HG03571 (cell line): ENCODE data around the gene IGF2BP2.
"Not testable (repeated sequence)": the region's sequence is repeated elsewhere in the genome, so short reads cannot be mapped to it uniquely, and the experiment has no call there.

ENCODE experiments used
- ATAC-seq: cut with Tn5 transposase; IDR thresholded peaks from one replicate; pipeline ENCODE4 v1.9.1; 2021; ENCODE audit not compliant: unreplicated experiment

IGF2BP2 gene

DNA sequence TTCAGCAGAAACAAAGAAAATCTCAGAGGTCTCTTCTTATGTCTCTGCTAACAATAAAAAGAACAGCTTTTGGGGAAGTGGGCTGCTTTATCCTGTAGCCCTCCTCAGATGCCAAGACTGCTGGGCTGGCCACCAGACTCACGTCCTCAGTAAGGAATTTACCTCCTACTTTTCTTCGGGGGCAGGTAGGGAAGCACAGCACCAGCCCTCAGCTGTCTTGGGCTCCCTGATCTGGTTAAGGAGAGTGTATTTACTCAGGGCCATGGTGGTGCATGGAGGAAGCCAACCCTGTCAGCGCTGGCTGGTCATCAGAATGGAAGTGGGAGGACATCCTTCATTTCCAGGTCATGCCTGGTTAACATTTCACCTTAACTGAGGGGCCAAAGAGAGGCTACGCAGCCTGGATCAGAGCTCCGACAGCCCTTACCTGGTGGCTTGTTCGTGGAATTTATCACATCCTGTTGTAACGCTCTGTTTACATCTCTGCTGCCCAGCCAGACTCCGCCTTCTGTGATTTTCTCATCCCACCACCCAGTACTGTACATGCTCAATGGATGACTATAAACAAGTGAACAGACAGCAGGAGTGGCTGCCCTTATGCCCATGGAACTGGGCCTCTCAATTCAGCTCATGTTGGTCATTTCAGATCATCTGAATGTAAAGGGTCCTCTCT, 108.3 kb downstream of the IGF2BP2 start:
- ATAC-seq = no peak

DNA sequence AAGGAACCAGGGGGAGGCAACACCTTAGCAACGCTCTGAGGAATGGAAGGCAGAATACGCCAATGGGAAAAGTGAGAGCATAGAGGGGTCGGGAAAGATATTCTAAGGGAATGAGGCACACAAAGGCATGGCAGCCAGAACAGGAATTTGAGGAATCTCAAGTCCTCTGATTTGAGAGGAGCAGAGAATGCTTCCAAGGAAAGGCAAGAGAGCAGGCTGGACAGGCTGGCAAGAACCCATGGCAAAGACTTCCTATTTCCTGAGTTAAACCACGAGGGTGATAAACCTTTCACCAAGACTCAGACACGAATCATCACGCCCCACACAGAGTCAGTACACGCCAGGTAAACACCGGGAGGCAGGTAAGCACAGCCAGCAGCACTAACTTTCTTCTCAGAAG, 109.8 kb downstream of the IGF2BP2 start:
- no peak for ATAC-seq

DNA sequence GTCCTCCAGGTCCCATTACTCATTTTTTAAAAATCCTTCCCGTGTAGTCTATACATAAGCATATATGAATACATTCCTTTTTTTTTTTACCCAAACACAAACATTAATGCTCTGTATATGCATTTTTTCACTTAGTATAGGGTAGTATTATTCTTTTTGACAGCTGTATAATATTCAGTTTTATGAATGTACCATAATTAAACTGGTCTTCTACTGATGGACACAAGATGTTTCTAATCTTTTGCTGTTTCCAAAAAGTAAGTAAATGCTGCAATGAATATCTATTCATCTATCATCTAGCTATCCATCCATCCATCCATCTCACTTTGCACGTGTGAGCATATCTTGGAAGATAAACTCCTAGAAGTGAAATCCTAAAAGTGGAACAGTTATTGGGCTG, 110.8 kb downstream of the IGF2BP2 start:
- ATAC-seq = no peak

DNA sequence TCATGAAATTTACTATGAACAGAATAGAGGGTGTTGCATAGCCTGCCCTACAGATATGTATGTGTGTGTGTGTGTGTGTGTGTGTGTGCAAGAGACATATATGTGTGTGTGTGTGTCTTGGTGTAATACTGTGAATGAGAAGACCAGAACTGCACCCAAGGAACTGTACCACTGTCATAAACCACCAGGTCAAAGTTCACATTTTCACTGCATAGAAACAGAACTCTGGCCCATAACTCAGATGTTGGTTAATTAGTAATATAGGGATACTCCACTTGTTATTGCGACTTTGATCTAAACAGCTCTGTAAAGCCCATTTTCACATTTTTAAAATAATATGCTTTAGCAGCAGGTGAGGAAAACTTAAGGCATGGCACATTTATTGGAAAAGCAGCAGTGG, 111.8 kb downstream of the IGF2BP2 start:
- ATAC-seq = no peak

DNA sequence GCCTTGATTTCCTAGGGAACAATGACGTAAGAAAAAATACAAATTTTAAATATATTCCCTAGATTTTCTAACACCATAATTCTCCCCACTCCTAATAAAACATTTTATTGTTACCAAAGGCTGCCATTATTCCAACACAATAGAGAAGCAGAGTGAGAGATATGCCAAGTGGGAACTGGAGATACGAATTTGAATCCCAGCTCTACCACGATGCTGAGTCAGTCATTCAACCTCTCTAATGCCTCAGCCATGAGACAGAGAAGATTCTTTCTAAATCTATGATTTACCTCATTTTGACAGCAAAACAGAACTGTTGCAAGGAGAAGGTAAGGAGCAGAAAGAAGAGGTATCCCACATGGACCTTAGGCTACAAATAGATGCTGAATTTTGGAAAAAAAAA, 112.5 kb downstream of the IGF2BP2 start:
- ATAC-seq = no peak

DNA sequence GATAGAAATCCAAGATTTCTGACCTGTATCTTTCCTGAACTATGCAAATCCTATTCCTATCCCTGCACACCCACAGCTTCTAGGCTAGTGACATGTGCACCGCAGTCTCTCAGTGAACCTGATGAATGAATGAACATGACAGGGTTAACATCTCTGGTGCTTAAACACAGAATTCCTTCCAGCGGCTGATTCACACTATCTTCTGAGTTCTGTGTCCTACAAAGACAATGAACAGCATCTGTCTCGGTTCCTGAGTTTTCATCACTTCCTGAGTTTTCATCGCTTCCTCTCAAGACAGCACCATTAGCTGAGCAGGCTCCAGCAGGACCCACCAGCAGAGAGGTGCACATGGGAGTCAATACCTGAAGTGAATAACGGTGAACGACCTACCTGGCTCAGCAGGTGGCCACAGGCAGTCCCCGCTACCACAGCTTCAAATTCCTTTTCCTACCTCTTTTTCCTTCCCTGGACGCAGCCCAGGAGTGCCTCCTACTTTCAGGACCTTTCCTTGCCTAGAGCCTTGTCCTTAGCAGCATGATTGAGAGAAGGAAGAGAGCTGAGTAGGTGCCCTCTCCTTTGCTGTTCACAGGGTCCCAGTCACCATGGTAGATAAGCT, 113.5 kb downstream of the IGF2BP2 start:
- ATAC-seq = no peak

DNA sequence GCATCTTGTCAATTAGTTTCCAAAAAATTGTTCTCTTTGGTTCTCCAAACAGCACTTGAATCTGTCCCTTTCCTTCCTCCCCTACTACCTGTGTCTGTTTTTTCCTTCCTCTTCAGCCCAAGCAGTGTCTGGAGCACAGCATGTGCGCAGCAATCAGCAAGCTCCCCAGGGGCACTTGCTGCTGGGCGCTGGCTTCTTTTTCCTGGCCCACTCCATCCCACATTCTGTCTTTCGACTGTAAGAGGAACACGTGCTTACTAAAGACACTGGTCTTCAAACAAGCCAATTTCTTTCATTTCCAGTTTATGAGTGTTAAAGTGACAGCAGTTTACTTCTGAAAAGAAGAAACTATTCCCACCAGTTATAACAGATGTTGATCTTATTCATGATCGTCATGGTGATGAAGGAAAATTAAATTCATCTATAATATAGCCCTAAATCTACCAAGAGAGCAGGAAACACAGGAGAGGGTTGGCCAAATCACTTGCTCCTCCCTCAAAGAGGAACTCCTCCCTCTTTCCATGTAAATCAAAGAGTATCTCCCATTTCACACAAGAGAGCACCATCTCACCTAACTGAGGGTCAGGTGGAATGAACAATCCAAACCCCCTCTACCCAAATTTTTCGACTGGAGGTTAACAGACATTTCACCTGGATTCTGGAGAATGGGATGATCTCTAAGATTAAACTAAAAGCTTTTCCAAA, 115.4 kb downstream of the IGF2BP2 start:
- ATAC-seq = no peak

DNA sequence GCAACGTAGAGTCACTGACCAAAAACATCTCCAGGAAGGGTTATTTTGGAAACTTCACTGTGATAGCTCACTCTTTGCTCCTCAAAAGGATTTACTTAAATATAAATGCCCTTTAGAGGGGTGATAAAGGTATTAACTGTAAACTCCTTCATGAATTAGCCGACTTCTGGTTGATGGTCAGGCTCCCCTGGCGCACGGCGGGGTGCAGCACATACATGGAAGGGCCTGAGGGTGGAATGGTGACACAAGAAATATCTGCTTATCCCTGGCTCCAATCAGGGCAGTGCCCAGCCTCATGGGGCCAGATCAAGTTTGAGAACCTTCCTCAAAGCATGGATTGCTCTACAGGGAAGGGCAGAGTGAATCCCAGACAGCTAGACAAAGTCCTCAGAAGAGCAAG, 116.5 kb downstream of the IGF2BP2 start:
- ATAC-seq = no peak

DNA sequence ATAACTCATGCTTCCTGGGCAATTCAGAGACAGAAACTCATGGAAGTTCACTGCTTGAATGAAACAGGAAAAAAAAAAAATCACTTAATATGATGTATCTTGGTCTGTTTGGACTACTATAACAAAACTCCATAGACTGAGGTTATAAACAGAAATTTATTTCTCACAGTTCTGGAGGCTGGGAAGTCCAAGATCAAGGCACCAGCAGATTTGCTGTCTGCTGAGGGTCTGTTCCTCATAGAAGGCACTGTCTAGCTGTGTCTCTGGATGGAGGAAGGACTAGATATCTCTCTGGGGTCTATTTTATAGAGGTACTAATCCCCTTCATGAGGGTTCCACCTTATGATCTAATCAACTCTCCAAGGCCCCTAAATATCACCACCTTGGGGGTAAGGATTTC, 119.3 kb downstream of the IGF2BP2 start:
- no peak for ATAC-seq

DNA sequence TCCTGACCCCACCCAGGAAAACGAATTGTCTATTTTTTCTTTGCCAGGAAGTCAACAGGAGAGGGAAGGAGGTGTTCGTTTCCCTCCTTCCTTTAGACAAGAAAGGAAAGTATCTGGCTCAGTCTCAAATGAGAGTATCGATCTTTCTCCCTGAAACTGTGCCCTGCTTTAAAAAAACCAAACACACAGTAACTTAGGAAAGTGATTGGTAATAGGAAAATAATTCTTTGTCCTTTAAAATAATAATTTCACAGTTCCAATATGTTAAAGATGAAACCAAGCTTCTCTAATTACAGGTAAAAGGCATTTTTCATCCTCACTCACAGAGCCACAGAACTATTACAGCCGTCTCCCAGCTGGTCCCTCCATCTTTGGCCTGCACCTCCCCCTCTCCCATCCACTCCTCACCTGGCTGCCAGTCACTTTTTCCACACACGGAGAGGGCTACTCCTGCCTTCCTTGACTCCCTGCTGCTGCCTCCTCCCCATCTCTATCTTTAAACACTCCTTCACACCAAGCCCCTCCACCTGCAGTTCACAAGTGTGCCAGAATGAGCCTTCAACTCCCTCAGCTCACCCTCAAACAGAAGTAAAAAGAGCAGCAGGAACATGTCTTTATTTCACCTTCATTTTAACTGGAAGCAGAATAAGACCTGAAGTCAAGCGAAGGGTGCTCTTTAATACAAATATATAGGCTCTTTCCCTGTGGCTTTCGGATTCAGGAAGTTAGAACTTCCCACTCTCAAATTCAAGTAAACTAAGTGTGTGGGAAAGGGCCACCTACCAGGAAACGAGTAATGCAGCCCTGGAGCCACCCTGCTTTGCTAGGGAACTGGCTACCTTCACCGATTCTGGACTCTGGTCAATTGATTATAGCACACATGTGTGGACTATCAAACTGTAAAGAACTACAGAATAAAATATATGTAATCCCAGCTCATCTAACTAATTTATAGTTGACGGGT, 122.3 kb downstream of the IGF2BP2 start:
- no peak for ATAC-seq

DNA sequence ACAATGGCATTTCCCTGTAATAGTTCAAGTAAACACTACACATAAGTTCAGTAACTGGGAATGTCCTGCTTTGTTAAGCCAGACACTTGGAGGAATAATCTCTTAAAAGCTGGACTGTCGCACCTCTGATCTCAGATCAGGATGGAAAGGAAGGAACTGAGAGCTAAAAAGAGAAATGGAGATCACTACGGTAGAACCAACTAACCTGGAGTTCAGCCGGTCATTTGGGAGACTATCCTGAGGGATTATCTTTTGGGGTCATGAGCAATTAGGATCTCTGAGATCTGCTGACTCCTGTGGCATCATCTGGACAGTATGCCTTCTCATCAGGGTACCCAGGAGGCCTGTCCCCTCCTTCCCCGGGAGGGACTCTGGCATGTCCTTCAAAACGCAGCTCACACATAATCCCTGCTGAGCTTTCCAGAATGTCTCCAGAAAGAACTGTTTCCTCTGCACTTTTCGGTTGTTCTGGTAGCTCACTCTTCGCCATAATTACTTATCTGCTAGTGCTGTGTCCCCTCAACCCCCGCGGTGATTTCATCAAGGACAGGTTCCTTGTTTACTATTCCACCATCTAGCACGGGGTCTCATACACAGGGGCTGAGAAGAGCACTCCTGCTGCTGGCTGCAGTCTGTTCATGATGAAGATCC, 123.1 kb downstream of the IGF2BP2 start:
- ATAC-seq = no peak

DNA sequence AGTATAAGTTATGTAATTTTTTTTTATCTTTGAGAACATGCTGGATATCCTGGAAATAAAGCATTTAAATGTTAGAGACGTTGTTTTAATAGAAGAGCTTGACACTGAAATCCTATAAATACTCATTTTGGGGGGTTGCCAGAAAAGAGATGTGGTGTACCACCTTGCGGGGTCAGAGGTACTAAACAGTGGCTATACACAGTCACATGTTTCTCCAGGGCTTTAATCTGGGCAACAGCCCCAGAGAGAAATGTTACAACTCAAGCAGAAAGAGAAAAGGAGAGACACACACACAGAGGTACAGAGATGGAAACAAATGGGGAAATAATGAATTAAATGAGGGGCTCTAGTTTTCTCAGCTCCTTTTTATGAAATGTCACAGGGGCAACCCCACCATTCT, 124.9 kb downstream of the IGF2BP2 start:
- no peak for ATAC-seq

DNA sequence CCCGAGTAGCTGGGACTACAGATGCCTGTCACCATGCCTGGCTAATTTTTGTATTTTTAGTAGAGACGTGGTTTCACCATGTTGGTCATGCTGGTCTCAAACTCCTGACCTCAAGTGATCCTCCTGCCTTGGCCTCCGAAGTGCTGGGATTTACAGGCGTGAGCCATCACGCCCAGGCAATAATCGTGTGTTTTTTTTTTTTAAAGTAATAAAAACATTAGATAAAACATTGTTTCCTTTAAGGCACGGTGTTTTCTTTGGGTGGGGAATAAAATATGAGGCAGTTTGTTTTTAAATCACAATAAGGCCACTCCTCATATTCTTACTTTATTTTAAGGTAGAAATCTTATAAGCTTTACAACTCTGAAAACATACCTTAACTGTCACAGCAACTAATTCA, 127.6 kb downstream of the IGF2BP2 start:
- not testable (repeated sequence) for ATAC-seq

DNA sequence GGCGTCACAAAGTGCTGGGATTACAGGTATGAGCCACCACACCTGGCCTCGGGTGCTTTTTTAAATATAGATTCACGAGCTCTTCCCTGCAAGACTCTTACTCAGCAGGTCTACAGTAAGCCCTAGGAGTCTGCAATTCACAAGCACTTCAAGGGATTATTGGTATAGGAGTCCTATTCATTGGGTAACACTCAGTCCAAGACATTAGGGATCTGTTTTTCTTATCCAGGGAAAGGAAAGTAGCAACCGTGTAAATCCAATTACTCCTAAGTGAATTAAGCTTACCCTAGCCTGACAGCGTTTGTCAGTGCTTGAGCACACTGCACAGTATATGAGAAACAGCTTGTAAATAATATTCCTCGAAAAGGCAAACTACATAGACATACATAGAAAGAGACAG, 128.8 kb downstream of the IGF2BP2 start:
- ATAC-seq = no peak

DNA sequence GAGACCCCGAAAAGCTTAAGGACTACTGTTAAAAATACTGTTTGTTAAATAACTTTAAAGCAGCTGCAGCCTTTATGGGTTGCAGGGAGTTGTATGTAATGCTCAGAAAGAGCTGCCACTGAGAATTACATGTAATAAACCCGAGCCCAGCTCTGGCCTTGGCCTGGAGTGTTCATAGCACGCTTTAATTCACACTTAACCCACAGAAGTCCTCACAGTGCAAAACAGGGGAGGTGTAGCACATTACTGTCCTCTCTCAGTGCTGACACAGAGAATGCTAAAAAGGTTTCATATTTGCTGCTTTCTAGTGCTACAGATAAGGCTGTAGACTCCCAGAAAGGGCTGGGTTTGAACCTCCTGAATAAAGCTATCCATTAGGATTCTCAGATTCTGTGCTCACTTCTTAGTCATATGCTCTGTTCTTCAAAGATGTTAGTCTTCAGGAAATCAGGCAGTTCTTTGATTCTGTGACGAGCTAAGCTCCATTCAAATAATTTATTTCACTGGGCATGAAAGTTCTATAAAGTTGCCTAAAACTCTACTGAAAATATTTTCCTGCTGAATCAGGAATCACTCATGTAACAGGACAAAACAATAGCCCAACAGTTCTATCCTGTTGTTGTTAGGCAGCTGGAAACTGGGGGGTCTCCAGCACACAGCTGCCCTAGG, 130.7 kb downstream of the IGF2BP2 start:
- ATAC-seq = no peak

DNA sequence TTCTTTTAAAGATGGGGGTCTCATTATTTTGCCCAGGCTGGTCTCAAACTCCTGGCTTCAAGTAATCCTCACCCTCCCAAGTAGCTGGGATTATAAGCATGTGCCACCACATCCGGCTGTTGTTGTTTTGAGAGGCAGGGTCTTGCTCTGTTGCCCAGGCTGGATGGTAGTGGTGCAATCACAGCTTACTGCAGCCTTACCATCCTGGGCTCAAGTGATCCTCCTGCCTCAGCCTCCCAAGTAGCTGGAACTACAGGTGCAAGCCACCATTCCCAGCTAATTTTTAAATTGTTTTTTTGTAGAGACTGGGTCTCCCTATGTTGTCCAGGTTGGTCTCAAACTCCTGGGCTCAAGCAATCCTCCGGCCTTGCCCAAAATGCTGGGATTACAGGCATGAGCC, 133.2 kb downstream of the IGF2BP2 start:
- ATAC-seq = no peak

DNA sequence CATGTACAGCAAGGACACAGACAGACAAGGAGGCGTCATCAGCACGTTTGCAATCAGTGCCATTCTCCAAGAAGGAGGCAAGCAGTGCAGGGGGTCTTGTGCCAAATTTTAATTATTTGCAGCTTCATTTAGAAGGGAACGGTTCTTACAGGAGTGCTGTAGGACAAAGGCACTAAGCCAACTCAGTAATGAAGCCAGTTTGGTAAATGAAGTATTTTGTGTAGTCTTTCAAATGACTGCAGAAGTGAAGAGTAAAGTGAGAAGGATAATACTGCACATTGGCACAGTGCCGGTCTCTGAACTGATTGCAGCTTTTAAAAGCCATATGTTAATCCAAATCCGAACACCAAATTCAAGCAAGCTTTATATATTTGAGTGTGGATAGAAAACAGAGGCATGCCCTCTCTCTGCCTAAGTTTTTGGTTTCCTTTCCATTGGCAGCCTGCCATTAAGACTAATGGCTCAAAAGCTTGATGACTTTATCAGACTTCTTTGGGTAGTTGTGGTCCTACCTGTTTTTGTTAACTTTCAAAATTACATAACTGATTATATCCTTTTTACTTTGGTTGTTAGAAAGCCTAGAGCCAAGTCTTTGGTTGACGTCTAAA, 137.5 kb downstream of the IGF2BP2 start:
- ATAC-seq = no peak

DNA sequence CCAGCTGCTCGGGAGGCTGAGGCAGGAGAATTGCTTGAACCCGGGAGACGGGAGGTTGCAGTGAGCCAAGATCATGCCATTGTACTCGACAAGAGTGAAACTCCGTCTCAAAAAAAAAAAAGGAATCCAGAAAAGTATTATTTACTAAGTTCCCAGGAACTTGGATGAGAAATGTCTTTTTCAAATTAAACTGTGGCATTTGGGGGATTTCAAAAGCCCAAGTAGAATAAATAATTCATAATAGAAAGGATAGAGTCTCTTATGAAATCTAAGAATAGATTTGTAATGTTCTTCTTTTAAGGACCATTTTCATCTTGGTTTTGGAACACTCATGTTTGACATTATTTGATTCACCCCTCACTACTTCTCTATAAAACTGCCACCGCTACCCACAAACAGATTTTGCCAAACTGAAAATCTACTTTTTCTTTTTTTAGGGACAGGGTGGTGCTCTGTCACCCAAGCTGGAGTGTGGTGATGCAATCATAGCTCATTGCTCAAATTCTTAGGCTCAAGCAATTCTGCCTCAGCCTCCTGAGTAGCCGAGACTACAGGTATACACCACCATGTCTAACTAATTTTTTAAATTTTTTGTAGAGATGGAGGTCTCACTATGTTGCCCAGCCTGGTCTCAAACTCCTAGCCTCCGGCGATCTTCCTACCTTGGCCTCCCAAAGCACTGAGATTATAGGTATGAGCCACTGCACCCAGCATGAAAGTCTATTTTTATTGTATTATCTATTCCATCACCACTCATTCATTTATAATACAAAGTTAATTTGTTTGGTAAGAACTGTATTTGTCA, 139.4 kb downstream of the IGF2BP2 start:
- no peak for ATAC-seq

DNA sequence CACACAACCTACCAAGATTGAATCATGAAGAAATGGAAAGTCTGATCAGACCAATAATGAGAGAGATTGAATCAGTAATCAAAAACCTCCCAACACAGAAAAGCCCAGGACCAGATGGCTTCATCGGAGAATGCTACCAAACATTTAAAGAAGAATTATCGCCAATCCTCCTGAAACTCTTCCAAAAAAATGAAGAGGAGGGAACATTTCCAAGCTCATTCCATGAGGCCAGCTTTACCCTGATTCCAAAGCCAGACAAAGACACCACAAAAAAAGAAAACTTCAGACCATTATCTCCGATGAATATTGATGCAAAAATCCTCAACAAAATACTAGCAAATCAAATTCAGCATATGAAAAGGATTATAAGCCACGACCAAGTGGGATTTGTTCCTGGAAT, 144.6 kb downstream of the IGF2BP2 start:
- no peak for ATAC-seq
